Measurements from ENCODE around the gene OR6X1.

- TF ChIP-seq POLR2A (IDR thresholded peaks at IDR 0.05) = no peak
- TF ChIP-seq CTCF (IDR thresholded peaks at IDR 0.05) = no peak
These were observed 11.6 kb downstream of the OR6X1 start for GRCh38 chr11:123742724-123743120.

Data from right lobe of liver (tissue), 4 donors.